D721Med (cell line): ENCODE data around the gene THOP1.

Experiments
- DNase-seq: peaks from one replicate; pipeline ENCODE4 v3.0.0; 2011; ENCODE audit warnings: low spot score; ENCODE audit not compliant: insufficient read length
- FAIRE-seq: peaks from 2 replicates; lab custom pipeline; 2011; peaks lifted over from hg19 to GRCh38; lab: Jason Lieb, UNC
- CTCF ChIP-seq: IDR thresholded peaks from 2 replicates; pipeline ENCODE4 v1.5.1; 2012; ENCODE audit warnings: mild to moderate bottlenecking, control low read depth; ENCODE audit not compliant: insufficient read depth; ENCODE audit errors: missing control alignments

Gene THOP1

GRCh38 chr19:2805991-2806649, 20.8 kb downstream of the THOP1 start:
- DNase-seq: no peak
- no peak for TF ChIP-seq CTCF
- FAIRE-seq: no peak

GRCh38 chr19:2806736-2807378, 21.6 kb downstream of the THOP1 start:
- no peak for FAIRE-seq

GRCh38 chr19:2807379-2808128, 22.3 kb downstream of the THOP1 start:
- no peak for TF ChIP-seq CTCF
- peak; percentile 10 for DNase-seq
- no peak for FAIRE-seq

More at GRCh38 chr19:2806736-2807378, 21.6 kb downstream of the THOP1 start:
- DNase-seq: peak; percentile 3
- TF ChIP-seq CTCF: no peak

- no peak for TF ChIP-seq CTCF
- DNase-seq (peak; percentile 2), FAIRE-seq (no peak)
These were observed 23.0 kb downstream of the THOP1 start for GRCh38 chr19:2808129-2808941.

- FAIRE-seq (no peak), DNase-seq (peak; percentile 20)
- TF ChIP-seq CTCF: no peak
These were observed 24.3 kb downstream of the THOP1 start for GRCh38 chr19:2809387-2810140.

- TF ChIP-seq CTCF: no peak
- DNase-seq (peak; percentile 16), FAIRE-seq (no peak)
These were observed 25.1 kb downstream of the THOP1 start for GRCh38 chr19:2810141-2811091.
